ENCODE measurements around the gene HASPIN. TPM values are rescaled to one million over a fixed set of nuclear protein-coding genes. Genes with fewer than 3 reads are reported as not detected.
A peak's percentile ranks its signal among the peaks of the same experiment; 100 is the strongest.

The HASPIN gene
- total RNA-seq, 1 experiment from 2014 or later, result 26.8 TPM

- no peaks in the 10 kb centered on the region for H3K79me2 ChIP-seq (ENCODE audit: low read depth)
- peaks cover 3% of the 10 kb centered on the region for H3F3A ChIP-seq (ENCODE audit: insufficient read depth, low read depth)
- no peak overlapping the region for H3K4me3 ChIP-seq
- H4K20me1 ChIP-seq (ENCODE audit: insufficient read depth), result no peaks in the 10 kb centered on the region
- ChIA-PET CTCF (interaction anchor here (0.6 kb wide), 2 partner anchors 123 to 156 kb away, joined by 3 to 5 read pairs; no protein-coding TSS in a partner anchor), POLR2A (ENCODE audit: unreplicated experiment) (interaction anchor here (0.6 kb wide), 1 partner anchor 943 kb away, joined by 5 read pairs; no protein-coding TSS in a partner anchor)
- H3K4me1 ChIP-seq (replicated peaks; ENCODE audit: insufficient read depth), result no peaks in the 10 kb centered on the region
- no peak overlapping the region for H3K27ac ChIP-seq
- TF ChIP-seq CTCF (conservative IDR thresholded peaks at IDR 0.05) (no peak), EZH2 (IDR thresholded peaks at IDR 0.05; ENCODE audit: low read depth) (no peak)
- no TSS peak for BruUV-seq (replicated peaks)
- no peaks in the 10 kb centered on the region for H3K36me3 ChIP-seq (ENCODE audit: low read depth)
- no peak overlapping the region for H2AFZ ChIP-seq
- H3K9me3 ChIP-seq (ENCODE audit: insufficient read depth, low read depth), result no peaks in the 10 kb centered on the region
- no peaks in the 10 kb centered on the region for H3K9me2 ChIP-seq (ENCODE audit: insufficient read depth)
- H3K27me3 ChIP-seq (ENCODE audit: insufficient read depth, low read depth), result no peaks in the 10 kb centered on the region
- no peak overlapping the region for H3K4me2 ChIP-seq
- DNase-seq, result no peak
- intact Hi-C loops (cut with micrococcal nuclease; ENCODE audit: unreplicated experiment), result loop anchor here (5.0 to 10.0 kb wide), 3 partner anchors 53 to 339 kb away; no protein-coding TSS in a partner anchor
These were observed 11.8 kb downstream of the HASPIN start for GRCh38 chr17:3735515-3735914.

DNA sequence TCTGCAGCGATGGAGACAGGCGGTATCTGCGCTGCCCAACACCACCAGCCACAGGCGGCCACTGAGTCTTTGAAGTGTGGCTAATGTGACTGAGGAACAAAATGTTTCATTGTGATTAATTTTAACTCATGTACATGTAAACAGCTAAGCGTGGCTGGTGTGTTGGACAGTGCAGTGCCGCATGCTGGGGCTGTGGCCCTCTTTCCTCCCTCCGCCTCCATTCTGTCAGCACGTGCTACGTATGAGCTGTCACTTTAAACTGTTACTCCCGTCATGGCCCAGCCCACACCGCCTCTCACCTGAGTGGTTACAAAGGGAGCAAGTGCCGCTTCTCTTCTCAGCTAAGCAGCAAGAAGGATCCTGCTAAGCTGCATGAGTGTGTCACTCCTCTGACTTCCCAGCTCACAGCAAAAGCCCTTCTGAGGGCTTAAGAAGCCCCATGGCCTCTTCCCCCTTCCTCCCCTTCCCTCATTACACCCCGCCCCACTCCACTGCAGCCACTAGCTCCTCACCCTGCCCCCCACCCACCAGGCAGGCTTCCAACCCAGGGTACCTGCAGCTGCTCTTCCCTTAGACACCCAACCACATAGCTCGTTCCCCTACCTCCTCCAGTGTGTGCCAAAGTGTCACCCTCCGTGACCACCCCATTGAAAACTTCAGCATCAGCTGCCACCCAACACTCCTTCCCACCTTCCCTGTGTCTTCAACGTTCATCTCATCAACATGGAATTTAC is 15.0 kb downstream of the HASPIN start:
- no peaks in the 10 kb centered on the region for H3K9me2 ChIP-seq (ENCODE audit: insufficient read depth)
- no peaks in the 10 kb centered on the region for H3K9me3 ChIP-seq (ENCODE audit: insufficient read depth, low read depth)
- TF ChIP-seq CTCF (conservative IDR thresholded peaks at IDR 0.05) (no peak), EZH2 (IDR thresholded peaks at IDR 0.05; ENCODE audit: low read depth) (no peak)
- no TSS peak for BruUV-seq (replicated peaks)
- POLR2A ChIA-PET (ENCODE audit: unreplicated experiment), result interaction anchor here (0.6 kb wide), 2 partner anchors 575 to 655 kb away, joined by 5 to 6 read pairs; no protein-coding TSS in a partner anchor
- H3K79me2 ChIP-seq (ENCODE audit: low read depth), result no peaks in the 10 kb centered on the region
- intact Hi-C loops (cut with micrococcal nuclease; ENCODE audit: unreplicated experiment), result loop anchor here (5.0 to 10.0 kb wide), 3 partner anchors 56 to 336 kb away; no protein-coding TSS in a partner anchor
- H2AFZ ChIP-seq, result no peak overlapping the region
- DNase-seq, result peak in 1 of 2 experiments; percentile 45
- H3K4me2 ChIP-seq, result 0 out of 2 replicates have a peak overlapping the region, but pooled peaks have one; percentile 30
- H3K27ac ChIP-seq, result no peak overlapping the region
- H3K4me3 ChIP-seq, result no peak overlapping the region
- no peaks in the 10 kb centered on the region for H3K27me3 ChIP-seq (ENCODE audit: insufficient read depth, low read depth)
- CTCF ChIA-PET, result interaction anchor here (0.6 to 2.1 kb wide), 7 partner anchors 11 to 338 kb away, joined by 3 to 6 read pairs (median 4); no protein-coding TSS in a partner anchor
- peaks cover under 1% of the 10 kb centered on the region; the same call in 1 of the 2 replicates for H3F3A ChIP-seq (ENCODE audit: insufficient read depth, low read depth)
- H3K36me3 ChIP-seq (ENCODE audit: low read depth), result no peaks in the 10 kb centered on the region
- H4K20me1 ChIP-seq (ENCODE audit: insufficient read depth), result no peaks in the 10 kb centered on the region
- H3K4me1 ChIP-seq (replicated peaks; ENCODE audit: insufficient read depth), result no peaks in the 10 kb centered on the region

DNA sequence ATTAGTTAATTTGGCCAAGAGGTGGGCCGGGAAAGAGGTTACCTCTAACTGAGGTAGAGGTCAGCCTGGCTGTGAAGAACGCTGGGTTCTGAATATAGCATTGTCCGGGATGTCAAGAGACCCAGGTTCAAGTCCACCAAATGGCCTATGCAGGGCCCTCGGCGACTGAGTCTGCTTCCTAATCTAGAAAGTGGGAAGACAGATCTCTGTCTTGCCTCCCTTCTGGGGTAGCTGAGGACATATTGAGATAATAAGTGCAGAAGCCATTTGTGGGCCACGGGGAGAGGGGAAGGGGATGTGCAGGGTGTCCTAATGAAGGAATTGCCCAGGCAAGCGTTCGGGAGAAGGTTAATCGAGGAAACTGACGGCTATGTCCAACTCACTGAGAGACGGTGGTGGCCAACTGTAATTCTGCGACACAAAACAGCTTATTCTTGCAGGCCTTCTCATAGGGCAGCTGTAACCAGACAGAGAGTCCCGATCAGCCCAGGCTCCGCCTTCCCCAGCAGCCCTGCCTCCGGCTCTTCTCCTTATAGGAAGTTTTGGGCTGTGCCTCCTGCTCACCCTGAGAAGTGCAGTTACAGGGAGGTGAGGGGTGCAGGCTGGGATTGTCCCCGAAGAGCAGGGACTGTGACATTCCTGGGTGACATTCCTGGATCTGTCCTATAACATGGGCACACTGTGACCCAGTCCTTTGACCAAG is 15.9 kb downstream of the HASPIN start:
- no peaks in the 10 kb centered on the region for H3K4me1 ChIP-seq (replicated peaks; ENCODE audit: insufficient read depth)
- TF ChIP-seq EZH2 (IDR thresholded peaks at IDR 0.05; ENCODE audit: low read depth), result no peak
- TF ChIP-seq CTCF (conservative IDR thresholded peaks at IDR 0.05), result no peak
- no TSS peak for BruUV-seq (replicated peaks)
- H3F3A ChIP-seq (ENCODE audit: insufficient read depth, low read depth), result peaks cover 4% of the 10 kb centered on the region; the same call in 1 of the 2 replicates
- intact Hi-C loops (cut with micrococcal nuclease; ENCODE audit: unreplicated experiment), result loop anchor here (5.0 to 10.0 kb wide), 3 partner anchors 57 to 335 kb away; no protein-coding TSS in a partner anchor
- H3K9me3 ChIP-seq (ENCODE audit: insufficient read depth, low read depth), result no peaks in the 10 kb centered on the region
- H3K9me2 ChIP-seq (ENCODE audit: insufficient read depth), result no peaks in the 10 kb centered on the region
- no peaks in the 10 kb centered on the region for H4K20me1 ChIP-seq (ENCODE audit: insufficient read depth)
- DNase-seq, result no peak
- H3K4me3 ChIP-seq, result no peak overlapping the region
- no peaks in the 10 kb centered on the region for H3K79me2 ChIP-seq (ENCODE audit: low read depth)
- ChIA-PET POLR2A (ENCODE audit: unreplicated experiment) (interaction anchor here (0.6 kb wide), 2 partner anchors 575 to 655 kb away, joined by 5 to 6 read pairs; no protein-coding TSS in a partner anchor), CTCF (interaction anchor here (0.9 to 1.0 kb wide), 2 partner anchors 10 to 99 kb away, joined by 3 to 4 read pairs; no protein-coding TSS in a partner anchor)
- no peak overlapping the region for H2AFZ ChIP-seq
- H3K4me2 ChIP-seq, result no peak overlapping the region
- no peaks in the 10 kb centered on the region for H3K27me3 ChIP-seq (ENCODE audit: insufficient read depth, low read depth)
- no peak overlapping the region for H3K27ac ChIP-seq
- H3K36me3 ChIP-seq (ENCODE audit: low read depth), result no peaks in the 10 kb centered on the region

All from PC-9 (cell line).